ENCODE measurements around the gene DROSHA.

DNA sequence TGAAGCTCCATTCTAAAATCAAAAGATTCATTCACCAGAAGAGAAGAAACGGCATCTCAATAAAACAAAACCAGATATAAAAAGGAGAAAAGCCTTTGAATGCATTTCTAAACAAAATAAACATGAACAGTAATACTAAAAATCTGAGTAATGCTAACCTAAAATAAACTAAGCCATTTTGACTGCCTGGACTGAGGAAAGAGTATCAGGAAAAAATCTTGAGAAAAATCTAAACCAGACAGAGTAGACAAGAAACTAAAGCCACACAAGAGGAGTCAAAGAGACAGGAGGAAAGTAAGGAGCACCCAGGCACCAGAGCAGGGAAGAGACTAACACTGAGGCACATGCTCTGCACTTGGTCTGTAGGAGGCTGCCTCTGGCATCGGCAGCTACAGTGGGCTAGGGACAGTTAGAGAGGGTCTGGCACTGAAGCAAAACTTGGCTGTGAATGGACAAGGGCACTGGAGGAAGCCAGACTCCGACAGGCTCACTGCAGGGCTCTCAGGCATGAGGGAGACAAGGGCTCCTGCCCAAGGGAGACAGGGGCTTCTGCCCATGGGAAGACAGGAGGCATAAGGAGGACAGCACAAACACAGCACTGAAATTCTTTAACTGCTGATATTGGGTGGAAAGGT is 50.2 kb downstream of the DROSHA start:
- TF ChIP-seq, protein P1, sequence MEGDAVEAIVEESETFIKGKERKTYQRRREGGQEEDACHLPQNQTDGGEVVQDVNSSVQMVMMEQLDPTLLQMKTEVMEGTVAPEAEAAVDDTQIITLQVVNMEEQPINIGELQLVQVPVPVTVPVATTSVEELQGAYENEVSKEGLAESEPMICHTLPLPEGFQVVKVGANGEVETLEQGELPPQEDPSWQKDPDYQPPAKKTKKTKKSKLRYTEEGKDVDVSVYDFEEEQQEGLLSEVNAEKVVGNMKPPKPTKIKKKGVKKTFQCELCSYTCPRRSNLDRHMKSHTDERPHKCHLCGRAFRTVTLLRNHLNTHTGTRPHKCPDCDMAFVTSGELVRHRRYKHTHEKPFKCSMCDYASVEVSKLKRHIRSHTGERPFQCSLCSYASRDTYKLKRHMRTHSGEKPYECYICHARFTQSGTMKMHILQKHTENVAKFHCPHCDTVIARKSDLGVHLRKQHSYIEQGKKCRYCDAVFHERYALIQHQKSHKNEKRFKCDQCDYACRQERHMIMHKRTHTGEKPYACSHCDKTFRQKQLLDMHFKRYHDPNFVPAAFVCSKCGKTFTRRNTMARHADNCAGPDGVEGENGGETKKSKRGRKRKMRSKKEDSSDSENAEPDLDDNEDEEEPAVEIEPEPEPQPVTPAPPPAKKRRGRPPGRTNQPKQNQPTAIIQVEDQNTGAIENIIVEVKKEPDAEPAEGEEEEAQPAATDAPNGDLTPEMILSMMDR (optimal IDR thresholded peaks at IDR 0.05 in 1 of 3, IDR thresholded peaks at IDR 0.05 in 1 of 3, conservative IDR thresholded peaks at IDR 0.05 in 1 of 3; ENCODE audit: extremely low read depth in 1 of 3, insufficient read depth in 2 of 3, low read length in 3 of 3) = no peak
- TF ChIP-seq EZH2 (IDR thresholded peaks at IDR 0.05; ENCODE audit: low read length) = no peak

Data from keratinocyte (primary cell).